Measurements from ENCODE around the gene SEC61B.

The SEC61B gene

GRCh38 chr9:99235069-99235468, 13.0 kb downstream of the SEC61B start:
- no peak for TF ChIP-seq RAD21 (IDR thresholded peaks at IDR 0.05; ENCODE audit: low read depth)
- TF ChIP-seq TCF12 (IDR thresholded peaks at IDR 0.05; ENCODE audit: low read depth): no peak
- TF ChIP-seq CREB1 (IDR thresholded peaks at IDR 0.05; ENCODE audit: low read depth): no peak
- no peak for TF ChIP-seq ZBTB7A (IDR thresholded peaks at IDR 0.05; ENCODE audit: low read depth)
- TF ChIP-seq NFIC (IDR thresholded peaks at IDR 0.05): no peak

- no peak for TF ChIP-seq REST (IDR thresholded peaks at IDR 0.05; ENCODE audit: low read depth)
- no peak for TF ChIP-seq RAD21 (IDR thresholded peaks at IDR 0.05; ENCODE audit: low read depth)
- TF ChIP-seq TAF1 (IDR thresholded peaks at IDR 0.05; ENCODE audit: low read depth): no peak
- TF ChIP-seq MAX (IDR thresholded peaks at IDR 0.05): no peak
- TF ChIP-seq YY1 (IDR thresholded peaks at IDR 0.05; ENCODE audit: low read depth): no peak
- no peak for TF ChIP-seq ZBTB7A (IDR thresholded peaks at IDR 0.05; ENCODE audit: low read depth)
- no peak for TF ChIP-seq CEBPB (IDR thresholded peaks at IDR 0.05)
Measured at GRCh38 chr9:99235926-99236634, 14.0 kb downstream of the SEC61B start.

DNA sequence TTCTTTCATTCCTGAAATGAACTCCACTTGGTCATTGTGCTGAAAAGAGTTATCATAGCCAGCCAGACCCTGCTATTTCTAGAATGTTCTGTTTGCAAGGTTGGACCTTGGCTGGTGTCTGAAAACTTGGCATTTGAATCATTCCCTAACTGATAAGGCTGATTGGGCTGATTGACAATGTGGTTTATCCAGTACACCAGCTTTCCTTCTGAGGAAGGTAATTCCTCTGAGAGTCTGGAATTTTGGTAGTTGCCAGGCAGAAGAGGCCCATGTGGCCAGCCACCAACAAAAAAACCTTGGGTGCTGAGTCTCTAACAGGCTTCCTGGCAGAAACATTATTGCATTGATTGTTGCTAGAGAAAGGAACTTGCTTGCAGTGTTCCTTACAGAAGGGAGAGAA, 15.3 kb downstream of the SEC61B start:
- TF ChIP-seq TAF1 (IDR thresholded peaks at IDR 0.05; ENCODE audit: low read depth) (no peak), CEBPB (IDR thresholded peaks at IDR 0.05) (no peak), REST (IDR thresholded peaks at IDR 0.05; ENCODE audit: low read depth) (no peak)

- no peak for TF ChIP-seq CREB1 (IDR thresholded peaks at IDR 0.05; ENCODE audit: low read depth)
- TF ChIP-seq RAD21 (IDR thresholded peaks at IDR 0.05; ENCODE audit: low read depth): no peak
- TF ChIP-seq FOXM1 (IDR thresholded peaks at IDR 0.05; ENCODE audit: borderline replicate concordance, low read depth): no peak
- no peak for TF ChIP-seq NFIC (IDR thresholded peaks at IDR 0.05)
- TF ChIP-seq TCF12 (IDR thresholded peaks at IDR 0.05; ENCODE audit: low read depth): no peak
- no peak for TF ChIP-seq MAX (IDR thresholded peaks at IDR 0.05)
- TF ChIP-seq CEBPB (IDR thresholded peaks at IDR 0.05): no peak
- TF ChIP-seq, protein P1, sequence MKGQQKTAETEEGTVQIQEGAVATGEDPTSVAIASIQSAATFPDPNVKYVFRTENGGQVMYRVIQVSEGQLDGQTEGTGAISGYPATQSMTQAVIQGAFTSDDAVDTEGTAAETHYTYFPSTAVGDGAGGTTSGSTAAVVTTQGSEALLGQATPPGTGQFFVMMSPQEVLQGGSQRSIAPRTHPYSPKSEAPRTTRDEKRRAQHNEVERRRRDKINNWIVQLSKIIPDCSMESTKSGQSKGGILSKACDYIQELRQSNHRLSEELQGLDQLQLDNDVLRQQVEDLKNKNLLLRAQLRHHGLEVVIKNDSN (IDR thresholded peaks at IDR 0.05): no peak
- TF ChIP-seq ZBTB7A (IDR thresholded peaks at IDR 0.05; ENCODE audit: low read depth): no peak
- TF ChIP-seq TAF1 (IDR thresholded peaks at IDR 0.05; ENCODE audit: low read depth): no peak
- TF ChIP-seq EP300 (IDR thresholded peaks at IDR 0.05; ENCODE audit: borderline replicate concordance): no peak
- TF ChIP-seq TEAD4 (IDR thresholded peaks at IDR 0.05): no peak
- TF ChIP-seq REST (IDR thresholded peaks at IDR 0.05; ENCODE audit: low read depth): no peak
- no peak for TF ChIP-seq YY1 (IDR thresholded peaks at IDR 0.05; ENCODE audit: low read depth)
- no peak for TF ChIP-seq EGR1 (IDR thresholded peaks at IDR 0.05)
Measured at GRCh38 chr9:99238331-99238730, 16.2 kb downstream of the SEC61B start.

DNA sequence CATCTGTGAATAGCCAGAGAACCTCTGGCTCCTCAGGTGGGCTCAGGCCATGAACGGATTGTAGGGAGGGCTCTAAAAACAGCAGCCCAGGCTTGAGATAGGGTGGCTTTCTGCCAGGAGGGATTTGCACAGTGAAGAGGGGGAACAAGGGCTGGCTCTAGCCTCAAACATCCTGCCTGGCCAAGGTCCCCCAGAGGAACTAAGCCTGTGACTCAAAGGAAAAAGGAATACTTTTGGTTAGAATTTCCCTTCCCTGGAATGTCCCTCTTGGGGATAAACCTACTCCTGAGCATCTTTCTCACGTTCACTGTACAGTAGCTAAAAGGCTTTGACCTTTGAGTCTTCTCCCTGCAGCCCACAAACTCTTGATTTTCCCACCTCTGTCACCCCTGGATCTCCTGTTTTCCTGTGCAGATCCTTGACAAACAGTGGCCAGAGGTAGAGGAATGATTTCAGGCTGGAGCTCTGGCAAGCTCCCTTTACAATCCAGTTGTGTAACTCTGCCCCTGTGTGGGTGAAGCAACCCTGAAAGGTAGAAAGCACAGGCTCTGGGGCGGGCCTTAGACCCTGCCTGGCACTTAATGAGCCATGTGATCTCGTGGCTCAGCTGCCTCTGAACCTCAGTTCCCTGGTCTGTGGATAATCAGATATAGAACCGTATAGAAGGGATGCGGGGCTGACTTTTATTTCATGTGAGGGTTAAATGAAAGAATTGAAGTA, 17.4 kb downstream of the SEC61B start:
- TF ChIP-seq EP300 (IDR thresholded peaks at IDR 0.05; ENCODE audit: borderline replicate concordance) (no peak), REST (IDR thresholded peaks at IDR 0.05; ENCODE audit: low read depth) (no peak), RAD21 (IDR thresholded peaks at IDR 0.05; ENCODE audit: low read depth) (no peak), TCF12 (IDR thresholded peaks at IDR 0.05; ENCODE audit: low read depth) (no peak), ZBTB7A (IDR thresholded peaks at IDR 0.05; ENCODE audit: low read depth) (no peak), FOXM1 (IDR thresholded peaks at IDR 0.05; ENCODE audit: borderline replicate concordance, low read depth) (no peak), CREB1 (IDR thresholded peaks at IDR 0.05; ENCODE audit: low read depth) (no peak), NFIC (IDR thresholded peaks at IDR 0.05) (no peak), YY1 (IDR thresholded peaks at IDR 0.05; ENCODE audit: low read depth) (no peak), TEAD4 (IDR thresholded peaks at IDR 0.05) (no peak), TAF1 (IDR thresholded peaks at IDR 0.05; ENCODE audit: low read depth) (no peak), CEBPB (IDR thresholded peaks at IDR 0.05) (no peak)
- TF ChIP-seq, protein P1 (IDR thresholded peaks at IDR 0.05): no peak

Data from Ishikawa (cell line).